Measurements from ENCODE around the gene SSR4.
"Not testable (repeated sequence)": the region's sequence is repeated elsewhere in the genome, so short reads cannot be mapped to it uniquely, and the experiment has no call there.

The SSR4 gene

DNA sequence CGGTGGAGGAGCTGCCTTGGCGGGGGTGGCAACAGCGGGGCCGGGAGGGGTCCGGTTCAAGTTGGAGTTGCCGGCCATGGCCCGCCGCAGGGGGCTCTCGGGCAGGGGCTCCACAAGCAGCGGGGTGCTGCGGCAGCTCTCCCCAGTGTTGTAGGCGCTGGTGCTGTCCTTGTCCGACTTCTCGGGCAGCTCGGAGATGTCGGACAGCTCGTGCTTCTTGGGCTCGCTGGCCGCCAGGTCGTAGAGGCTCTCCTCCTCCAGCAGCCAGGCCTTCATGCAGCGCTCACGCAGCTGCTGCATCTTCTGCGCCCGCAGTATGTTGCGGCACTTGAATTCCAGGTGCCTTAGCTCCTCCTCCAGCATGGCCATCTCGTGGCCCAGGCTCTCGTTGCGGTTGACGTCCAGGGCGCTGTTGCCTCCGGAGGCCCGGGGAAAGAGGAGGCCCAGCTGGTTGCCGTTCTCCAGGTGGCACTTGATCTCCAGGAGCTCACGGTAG, 9.7 kb downstream of the SSR4 start:
- no peak for DNase-seq (ENCODE audit: low spot score)

- no peak for DNase-seq (ENCODE audit: low spot score)
These were observed 10.2 kb downstream of the SSR4 start for GRCh38 chrX:153804621-153805020.

- DNase-seq (ENCODE audit: low spot score): no peak
These were observed 11.0 kb downstream of the SSR4 start for GRCh38 chrX:153805436-153805835.

DNA sequence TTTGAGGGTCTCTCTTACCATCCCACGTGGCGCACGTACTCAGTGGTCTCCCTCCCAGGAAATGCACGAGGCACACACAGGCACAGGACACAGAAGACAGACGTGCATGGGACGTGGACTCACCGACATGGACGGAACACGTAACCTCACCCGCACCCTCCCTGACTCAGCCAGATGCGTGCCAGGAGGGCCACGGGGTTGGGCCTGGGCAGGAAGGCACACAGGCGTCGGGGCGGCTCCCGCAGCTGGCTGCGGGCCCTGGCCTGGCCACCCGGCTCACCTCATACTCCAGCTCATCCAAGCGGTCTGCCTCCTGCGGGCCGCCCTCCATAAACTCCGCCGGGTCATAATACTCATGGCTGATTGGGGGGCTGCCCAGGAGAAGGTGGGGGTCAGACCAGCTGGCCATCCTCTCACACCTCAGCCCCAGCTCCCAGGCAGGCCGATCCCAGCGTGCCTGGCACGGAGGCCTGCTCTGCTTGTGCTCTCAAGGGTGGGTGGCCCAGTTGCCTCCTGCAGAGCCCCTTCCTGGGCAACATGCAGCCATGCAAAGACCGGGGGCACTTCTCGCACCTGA, 12.6 kb downstream of the SSR4 start:
- DNase-seq (ENCODE audit: low spot score): no peak

GRCh38 chrX:153807976-153808375, 13.5 kb downstream of the SSR4 start:
- no peak for DNase-seq (ENCODE audit: low spot score)

GRCh38 chrX:153812220-153812619, 17.8 kb downstream of the SSR4 start:
- DNase-seq (ENCODE audit: low spot score): no peak

- no peak for DNase-seq (ENCODE audit: low spot score)
These were observed 18.7 kb downstream of the SSR4 start for GRCh38 chrX:153813161-153813560.

DNA sequence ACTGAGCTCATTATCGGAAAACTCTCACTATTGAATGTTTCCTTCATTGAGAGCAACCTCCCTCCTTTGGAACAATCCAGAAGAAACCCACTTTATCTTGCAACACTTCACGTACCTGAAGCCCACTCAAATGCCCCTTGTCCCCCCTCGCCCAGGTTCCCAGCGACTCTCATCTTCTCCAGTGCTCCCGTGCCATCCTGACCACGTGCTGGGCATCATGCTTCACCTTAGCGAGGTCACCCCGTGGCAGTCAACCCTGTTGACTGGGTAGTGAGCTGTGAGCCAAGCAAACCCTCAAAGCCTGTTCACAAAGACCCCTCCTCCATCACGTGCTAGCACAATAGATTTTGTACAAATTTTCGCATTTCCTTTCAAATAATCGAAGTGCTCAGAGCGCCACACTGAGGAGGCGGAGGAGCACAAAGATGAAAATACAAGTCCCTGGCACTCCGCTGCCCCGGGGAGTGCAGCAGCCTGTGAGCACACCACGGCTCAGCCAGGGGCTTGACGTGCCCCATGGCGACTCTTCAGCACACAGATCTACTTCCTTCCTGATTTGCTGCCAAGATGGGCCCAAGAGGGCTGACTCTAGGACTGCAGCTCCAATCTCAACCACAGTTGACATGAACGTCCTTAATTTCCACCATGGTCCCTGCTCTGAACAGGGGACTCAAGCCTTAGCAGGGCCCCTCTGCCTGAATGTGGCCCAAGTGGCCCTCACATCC, 20.3 kb downstream of the SSR4 start:
- no peak for DNase-seq (ENCODE audit: low spot score)

DNA sequence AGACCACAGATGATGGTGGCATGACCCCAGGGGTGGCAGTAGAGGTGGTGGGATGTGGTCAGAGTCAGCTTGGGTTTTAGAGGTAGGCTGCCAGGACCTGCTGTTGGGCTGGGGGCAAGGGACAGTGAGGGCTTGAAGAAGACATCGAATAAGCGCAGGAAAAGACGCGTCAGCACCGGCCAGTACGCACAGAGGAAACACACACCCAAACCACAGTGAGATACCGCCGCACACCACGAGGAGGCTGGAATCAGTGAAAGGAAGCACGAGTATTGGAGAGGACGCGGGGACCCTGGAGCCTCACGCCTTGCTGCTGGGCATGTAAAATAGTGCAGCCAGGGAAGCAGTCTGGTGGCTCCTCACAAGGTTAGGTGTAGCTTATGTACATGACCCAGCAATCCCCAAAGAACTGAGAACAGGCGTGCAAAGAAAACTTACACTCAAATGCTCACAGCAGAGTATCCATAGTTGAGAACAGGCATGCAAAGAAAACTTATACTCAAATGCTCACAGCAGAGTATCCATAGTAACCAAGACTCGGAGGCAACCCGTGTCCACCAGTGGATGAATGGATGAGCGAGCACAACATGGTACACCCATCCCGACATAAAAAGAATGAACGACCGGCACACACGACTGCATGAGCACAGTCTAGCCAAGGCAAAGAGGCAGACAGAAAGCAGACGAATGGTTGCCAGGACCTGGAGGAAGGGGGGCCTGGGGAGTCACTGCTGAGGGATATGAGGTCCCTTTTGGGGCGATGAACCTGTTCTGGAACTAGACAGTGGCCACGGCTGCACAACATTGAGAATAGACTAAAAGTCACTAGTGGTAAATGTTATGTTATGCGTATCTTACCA, 22.6 kb downstream of the SSR4 start:
- DNase-seq (ENCODE audit: low spot score): no peak

DNA sequence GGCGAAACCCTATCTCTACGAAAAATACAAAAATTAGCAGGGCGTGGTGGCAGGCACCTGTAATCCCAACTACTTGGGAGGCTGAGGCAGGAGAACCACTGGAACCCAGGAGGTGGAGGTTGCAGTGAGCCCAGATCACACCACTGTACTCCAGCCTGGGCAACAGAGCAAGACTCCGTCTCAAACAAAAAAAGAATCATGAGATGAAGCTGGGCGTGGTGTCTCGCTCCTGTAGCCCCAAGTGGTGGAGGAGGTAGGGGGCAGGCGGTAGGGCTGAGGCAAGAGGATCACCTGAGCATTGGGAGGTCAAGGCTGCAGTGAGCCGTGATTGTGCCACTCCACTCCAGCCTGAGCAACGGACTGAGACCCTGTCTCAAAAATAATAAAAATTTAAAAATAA, 23.6 kb downstream of the SSR4 start:
- not testable (repeated sequence) for DNase-seq (ENCODE audit: low spot score)

- peak; percentile 56 for DNase-seq (ENCODE audit: low spot score)
These were observed 24.3 kb downstream of the SSR4 start for GRCh38 chrX:153818571-153819383.

DNA sequence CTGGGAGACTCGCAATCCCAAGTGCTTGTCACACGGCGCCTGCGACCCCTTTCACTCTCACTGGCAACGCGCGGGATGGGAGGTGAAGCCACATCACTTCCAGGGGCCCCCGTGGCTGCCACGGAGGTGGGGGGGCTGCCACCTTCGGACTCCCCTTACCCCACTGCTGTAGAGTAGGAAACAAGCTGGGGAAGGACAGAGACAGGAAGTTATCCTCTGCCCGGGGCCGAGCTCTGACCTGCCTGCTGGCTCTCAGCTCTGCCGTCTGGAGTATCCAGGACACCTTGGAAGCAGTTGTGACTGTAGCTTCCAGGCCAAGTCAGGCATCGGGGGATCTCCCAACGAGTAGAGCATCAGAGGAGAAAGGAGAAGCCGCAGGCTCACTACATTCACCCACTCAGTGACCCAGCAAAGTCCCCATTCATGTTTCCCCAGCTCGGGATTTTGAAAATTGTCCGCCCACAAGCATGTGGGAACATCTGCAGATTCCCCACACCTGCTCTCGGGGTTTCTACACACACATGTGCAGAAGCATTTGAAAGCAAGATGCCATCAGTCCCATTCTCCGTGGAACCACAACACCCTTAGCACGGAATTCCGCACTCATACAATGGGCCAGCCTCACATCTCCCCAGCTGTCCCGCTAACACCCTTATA, 25.0 kb downstream of the SSR4 start:
- DNase-seq (ENCODE audit: low spot score): no peak

DNA sequence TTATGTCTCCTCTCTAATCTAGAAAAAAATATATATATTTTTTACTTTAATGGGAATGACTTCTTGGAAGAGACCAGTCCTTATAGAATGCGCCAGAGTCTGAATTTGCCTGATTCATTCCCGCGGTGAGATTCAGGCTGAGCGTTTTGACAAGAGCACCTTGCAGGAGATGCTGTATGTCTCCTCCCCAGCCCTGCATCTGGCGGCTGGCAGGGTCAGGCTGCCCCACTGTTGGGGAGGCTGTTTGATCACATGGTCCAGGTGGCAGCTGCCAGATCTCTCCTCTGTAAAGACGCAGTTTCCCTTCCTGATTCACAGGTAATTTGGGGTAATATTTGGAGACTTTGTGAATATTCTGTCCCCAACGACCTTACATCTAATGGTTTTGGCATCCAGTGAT, 26.1 kb downstream of the SSR4 start:
- no peak for DNase-seq (ENCODE audit: low spot score)

DNA sequence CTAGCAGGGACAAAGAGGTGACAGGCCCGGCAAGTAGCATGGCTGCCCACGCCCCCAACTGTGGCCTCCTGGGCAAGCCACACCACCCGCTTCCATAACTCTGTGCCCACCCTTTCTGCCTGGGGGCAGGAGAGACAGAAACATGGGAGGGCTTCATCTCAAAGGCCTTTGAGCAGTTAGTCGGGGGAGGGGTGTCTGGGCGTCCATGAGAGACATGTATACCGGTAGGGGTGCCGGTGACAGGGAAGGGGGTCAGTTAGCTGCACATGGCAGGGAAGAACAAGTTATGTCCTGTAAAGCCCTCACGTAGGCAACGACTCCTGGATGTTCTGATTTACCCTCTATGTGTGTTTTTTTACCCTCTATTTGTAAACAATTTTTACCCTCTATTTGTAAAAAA, 26.6 kb downstream of the SSR4 start:
- DNase-seq (ENCODE audit: low spot score): no peak

GRCh38 chrX:153824348-153824747, 29.9 kb downstream of the SSR4 start:
- no peak for DNase-seq (ENCODE audit: low spot score)

GRCh38 chrX:153825042-153825441, 30.6 kb downstream of the SSR4 start:
- DNase-seq (ENCODE audit: low spot score): no peak

DNA sequence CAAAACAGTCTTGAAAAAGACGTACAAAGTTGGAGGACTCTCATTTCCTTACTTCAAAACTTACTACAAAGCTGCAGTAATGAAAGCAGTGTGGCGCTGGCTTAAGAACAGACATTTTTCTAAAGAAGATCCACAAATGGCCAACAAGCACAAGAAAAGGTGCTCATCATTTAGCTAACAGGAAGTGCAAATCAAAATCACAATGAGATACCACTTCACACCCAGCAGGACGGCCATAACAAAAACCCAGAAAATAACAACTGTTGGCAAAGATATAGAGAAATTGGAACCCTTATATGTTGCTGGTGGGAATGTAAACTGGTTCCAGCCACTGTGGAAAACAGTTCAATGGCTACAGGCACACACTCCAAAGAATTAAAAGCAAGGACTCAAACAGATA, 32.5 kb downstream of the SSR4 start:
- DNase-seq (ENCODE audit: low spot score): no peak

DNA sequence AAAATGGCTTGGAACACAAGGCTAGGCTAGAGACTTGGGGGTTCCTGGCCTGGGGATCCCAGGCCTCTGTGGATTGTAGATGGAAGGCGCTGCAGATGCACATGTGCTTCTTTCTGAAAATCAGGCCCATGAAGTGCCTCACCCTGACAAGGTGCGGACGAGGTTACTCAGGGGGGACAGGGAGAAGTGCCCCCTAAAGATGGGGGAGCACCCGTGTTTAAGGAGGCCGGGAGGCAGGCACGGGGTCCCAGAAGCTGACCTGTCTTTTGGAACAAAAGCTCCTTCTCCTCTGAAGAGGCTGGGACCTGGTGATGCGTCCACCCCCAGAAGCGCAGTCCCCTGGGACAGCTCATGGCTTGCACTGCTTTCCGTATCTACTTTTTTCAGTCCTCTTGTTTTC, 33.4 kb downstream of the SSR4 start:
- no peak for DNase-seq (ENCODE audit: low spot score)

GRCh38 chrX:153828308-153828707, 33.8 kb downstream of the SSR4 start:
- no peak for DNase-seq (ENCODE audit: low spot score)

GRCh38 chrX:153828723-153829548, 34.5 kb downstream of the SSR4 start:
- no peak for DNase-seq (ENCODE audit: low spot score)

DNA sequence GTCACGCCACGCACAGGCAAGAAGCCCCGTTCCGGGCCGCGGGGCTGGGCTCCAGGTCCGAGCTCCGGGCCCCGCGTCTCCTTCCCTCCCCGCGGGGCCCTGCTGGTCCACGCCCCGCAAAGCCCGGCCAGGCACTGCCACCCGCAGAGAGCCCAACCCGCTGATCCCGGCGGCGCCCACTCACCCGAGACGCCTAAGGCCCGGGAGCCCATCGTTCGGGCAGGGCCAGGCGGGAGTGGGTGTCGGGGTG, 35.0 kb downstream of the SSR4 start:
- no peak for DNase-seq (ENCODE audit: low spot score)
